Suppressor macrophage (primary cell): ENCODE measurements around the gene ENKD1.

Experiments
- DNase-seq, 4 experiments: peaks; one replicate each; pipeline ENCODE4 v3.0.0-alpha.2; 2020 to 2022

ENKD1 gene

DNA sequence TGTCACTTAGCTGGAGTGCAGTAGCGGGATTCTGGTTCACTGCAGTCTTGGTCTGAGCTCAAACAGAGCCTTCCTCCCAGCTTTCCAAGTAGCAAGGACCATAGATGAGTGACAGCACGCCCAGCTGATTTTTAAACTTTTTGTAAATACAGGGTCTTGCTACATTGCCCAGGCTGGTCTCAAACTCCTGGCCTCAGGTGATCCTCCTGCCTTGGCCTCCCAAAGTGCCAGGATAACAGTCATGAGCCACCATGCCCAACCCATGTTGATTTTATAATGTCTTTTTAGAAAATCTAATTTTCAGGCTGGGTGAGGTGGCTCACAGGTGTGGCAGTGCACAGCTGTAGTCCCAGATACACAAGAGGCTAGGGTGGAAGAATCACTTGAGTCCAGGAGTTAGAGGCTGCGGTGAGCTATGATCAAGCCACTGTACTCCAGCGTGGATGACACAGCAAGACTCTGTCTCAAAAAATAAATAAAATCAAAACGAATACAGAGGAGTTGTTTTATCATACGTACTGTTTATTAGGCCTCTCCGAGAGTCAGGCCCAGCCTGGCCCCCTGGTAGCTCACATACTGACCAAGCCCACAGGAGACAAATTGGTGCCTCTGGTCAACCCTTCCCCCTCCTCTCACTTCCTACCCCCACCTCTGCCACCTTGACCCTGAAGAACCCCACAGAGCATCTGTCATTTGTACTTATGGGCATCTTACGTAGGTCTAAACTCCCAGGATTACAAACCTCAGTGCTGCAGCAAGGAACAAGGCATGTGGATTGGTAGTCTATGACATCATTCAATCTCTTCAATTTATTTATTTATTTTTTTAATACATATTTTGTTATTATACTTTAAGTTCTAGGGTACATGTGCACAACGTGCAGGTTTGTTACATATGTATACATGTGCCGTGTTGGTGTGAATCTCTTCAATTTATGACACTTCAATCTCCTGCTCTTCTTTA lies 13.7 kb upstream of the ENKD1 start:
- no peak for DNase-seq

DNA sequence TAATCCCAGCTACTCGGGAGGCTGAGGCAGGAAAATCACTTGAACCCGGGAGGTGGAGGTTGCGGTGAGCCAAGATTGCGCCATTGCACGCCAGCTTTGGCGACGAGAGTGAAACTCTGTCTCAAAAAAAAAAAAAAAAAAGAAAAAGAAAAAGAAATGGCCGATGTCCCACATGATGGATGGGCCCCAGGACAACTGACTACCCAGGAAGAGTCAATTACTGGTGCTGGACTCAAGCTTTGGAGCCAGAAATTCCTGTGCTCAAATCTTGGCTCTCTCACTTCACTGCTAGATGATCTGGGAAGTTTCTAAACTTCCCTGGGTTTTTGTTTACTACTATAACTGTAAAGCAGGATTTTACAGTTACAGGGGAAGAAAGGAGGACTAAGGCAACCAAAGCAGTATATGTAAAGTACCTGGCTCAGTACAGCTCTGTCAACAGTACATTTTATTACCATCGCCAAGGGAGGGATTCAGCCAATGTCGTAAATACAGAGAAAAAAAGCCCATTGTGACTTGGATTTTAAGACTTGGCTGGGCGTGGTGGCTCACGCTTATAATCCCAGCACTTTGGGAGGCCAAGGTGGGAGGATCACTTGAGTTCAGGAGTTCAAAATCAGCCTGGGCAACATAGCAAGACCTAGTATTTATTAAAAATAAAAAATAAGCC lies 11.9 kb upstream of the ENKD1 start:
- no peak for DNase-seq

DNA sequence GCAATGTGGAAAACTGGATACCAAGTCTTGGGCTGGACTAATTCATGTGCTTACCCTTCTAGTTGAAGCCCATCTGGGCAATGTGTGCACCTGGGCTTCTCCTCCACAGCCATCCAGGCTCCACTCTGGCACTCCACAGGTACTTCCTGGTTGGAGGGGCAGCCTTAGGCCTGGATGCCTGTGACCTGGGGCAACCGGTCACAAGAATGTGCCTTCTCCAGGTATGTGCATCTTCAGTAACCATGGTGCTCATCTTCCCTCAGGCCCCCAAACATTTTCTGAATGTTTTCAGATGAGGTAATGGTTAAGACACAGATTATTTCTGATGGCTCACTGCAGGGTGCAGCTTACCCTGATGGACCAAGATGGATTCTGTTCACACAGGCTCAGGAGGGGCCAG lies 11.2 kb upstream of the ENKD1 start:
- no peak for DNase-seq

DNA sequence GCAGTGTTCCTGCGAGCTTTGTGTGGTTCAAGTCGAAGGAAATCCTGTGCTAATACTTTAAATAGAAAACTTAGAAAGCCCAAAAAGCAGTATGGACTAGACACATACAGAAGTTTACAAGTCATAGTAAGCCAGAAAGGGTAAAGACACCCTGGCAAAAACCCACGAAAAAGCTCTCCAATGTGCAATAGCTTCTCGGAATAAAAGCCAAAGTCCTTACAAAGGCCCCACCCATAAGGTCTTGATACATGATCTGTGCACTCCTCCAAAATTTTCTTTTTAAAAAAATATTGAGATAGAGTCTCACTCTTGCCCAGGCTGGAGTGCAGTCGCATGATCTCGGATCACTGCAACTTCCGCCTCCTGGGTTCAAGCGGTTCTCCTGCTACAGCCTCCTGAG lies 10.4 kb upstream of the ENKD1 start:
- no peak for DNase-seq

DNA sequence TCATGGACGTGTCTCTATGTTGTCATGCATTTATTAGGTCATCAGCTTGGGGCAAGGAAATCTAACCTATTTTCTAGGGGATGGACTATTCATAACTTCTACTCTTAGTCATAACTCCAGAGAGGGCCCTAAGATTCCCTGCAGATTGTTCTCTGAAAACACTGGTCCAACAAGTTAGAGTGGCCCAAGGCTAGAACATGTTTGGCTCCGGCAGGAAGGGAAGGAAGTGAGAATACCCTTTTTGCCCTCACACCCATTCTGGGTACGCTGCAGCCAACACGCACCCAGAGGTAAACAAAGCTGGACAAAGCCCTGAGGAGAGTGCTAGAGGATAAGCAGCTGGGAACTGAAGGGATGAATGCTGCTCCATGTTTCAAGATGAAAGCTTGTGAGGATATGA lies 10.0 kb upstream of the ENKD1 start:
- no peak for DNase-seq

DNA sequence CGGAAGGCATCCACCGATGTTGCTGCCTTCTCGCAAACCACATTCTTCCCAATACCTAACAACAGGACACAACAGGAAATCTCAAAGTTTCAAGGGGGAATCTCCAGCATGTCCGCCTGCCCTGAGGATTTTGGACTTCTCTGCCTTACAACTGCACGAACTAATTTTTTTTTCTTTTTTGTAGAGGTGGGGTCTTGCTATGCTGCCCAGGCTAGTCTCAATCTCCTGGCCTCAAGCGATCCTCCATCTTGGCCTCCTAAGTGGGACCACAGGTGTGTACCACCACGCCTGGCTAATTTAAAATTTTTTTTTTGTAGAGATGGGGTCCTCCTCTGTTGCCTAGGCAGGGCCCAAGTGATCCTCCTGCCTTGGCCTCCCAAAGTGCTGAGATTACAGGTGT lies 9.4 kb upstream of the ENKD1 start:
- no peak for DNase-seq

DNA sequence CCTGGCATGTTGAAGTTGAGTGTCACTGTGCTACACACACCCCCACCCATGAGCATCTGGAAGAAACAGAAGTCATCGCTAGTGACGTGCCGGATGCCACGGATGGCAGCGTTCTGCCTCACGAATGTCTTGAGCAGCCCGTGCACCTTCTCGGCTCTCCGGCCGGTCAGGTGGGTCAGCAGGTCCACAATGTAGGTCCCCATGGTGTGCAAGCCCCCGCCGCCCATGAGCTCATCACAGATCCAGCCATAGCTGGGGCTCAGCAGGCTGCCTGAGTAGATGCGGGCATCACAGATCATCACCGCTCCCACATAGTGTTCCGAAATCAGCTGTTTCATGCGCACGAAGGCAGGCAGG lies 9.0 kb upstream of the ENKD1 start:
- no peak for DNase-seq

DNA sequence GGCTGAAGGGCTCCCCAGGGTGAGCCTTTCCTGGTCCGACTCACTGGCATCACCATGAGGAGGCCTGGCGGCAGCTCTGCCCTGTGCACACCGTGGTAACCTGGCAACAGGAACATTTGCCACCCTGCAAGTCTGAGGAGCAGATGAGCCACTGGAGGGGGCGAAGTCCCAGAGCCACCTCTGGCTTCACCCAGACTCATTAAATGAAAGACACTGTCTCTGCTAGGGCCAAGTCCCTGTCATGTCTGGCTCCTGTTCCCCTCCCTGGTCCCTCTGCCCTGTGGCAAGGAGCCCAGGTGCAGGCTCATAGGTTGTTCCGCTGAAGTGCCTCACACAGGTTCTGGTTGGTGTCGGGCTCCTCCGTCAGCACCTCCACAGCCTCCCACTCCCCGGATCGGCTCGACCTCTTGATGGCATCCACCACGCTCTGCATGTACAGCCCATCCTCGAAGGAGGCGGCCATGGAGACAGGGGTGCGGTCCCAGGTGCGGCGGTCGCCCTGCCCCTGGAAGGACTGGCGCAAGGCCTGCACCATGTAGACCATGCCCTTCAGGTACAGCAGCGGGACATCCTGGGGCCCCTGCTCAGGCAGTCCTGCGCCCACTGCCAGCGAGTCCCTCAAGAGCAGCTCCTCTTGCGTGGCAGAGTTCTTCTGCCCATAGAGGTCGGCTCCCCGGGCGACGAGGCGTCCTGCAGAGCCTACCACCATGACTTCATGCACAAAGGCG lies 8.5 kb upstream of the ENKD1 start:
- DNase-seq: no peak

DNA sequence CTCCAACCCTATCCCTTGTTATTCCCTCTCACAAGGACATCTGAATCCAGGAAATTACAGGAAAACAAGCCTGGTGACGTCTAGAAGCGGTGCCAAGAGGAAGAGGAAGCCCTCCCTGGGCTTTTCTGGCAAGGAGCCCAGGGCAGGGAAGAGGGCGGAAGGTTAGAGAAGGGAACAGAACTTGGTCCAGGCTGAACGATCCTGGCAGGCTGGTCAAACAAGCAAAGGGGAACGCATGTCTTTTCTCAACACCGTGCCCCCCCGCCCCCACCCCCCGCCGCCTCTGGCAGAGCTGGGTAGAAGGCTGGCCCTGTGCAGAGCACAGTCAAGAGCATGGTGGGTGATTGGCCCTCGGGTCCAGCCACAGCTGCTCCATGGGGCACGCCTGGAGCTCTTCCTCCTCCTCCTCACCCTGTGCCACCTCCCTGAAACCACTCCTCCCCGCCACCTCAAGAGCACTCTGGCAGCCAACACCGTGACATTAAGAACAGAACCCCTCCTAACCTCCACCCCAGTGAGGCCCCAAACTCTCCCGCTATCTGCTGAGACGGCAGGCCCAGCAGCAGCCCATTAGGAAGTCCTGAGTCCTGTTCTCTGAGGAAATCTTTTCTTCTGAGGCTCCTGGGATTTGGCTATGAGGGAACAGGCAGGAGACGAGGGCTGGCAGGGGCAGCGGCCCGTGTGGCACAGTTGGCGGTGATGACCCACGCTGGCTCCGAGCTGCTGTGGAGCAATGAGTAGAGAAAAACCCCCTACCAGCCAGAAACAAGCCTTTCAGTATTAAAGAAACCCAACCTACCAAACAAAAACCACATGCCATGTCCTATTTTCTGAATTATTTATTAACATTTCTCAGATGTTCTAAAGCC lies 7.4 kb upstream of the ENKD1 start:
- peak; percentile 89 to 94 (median 93) for DNase-seq

DNA sequence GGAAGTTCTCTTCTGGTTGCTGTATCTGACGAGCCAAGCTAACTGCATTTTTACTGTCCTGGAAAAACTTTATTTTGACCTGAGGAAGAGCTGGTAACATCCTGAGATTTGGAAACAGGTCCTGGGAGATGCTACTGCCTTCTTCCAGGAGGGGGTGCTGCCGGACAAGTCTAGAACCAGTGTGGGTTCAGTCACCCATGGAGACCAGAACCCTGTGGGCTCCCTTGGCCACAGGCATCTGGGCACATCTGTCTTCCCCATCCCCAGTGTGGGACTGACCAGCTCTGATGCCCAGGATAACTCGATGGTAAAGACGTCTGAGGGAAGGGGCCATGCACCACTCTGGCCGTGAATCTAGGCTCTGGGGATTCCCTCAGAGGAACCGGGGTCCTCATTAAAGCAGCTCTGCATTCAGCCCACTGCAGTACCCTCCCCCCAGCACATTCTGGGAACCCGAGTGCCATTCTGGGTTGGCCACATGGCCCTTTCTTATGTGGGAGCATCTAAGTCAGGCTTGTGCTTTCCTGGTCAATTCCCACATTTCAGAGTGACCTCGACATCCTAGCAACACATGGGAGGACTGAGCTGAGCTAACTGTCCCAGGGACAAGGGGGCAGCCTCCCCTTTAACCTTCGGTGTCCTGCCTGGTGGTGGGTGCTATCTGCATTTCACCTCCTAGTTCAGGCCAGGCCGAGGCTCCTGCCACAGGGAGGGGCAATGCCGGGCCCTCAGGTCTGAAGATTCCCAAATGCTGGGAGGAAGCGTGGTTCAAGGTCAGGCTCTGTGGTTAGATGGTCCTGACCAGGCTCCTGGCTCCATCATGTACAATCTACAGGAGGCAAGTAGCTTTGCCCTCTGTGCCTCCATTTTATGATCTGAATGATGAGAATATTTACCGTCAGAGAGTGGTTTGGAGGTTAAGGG lies 6.5 kb upstream of the ENKD1 start:
- peak; percentile 82 to 88 (median 85) for DNase-seq

DNA sequence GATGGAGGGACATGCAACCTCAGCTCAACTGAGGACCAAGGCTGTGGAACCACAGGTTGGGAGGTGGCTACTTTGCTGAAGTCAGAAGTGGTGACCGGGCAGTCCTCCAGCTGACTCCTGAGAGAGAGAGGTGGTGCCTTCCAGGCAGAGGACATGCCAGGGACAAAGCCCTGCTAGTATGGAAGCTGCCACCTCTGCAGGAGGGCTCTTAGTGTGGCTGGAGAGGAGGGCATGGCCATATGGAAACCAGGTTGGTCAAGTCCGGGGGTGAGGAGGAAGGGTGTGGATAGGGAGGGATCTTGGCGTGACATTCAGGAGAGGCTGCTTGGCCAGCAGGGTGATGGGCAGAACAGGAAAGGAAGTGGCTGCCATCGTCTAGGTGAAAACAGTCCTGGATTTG lies 5.8 kb upstream of the ENKD1 start:
- no peak for DNase-seq

DNA sequence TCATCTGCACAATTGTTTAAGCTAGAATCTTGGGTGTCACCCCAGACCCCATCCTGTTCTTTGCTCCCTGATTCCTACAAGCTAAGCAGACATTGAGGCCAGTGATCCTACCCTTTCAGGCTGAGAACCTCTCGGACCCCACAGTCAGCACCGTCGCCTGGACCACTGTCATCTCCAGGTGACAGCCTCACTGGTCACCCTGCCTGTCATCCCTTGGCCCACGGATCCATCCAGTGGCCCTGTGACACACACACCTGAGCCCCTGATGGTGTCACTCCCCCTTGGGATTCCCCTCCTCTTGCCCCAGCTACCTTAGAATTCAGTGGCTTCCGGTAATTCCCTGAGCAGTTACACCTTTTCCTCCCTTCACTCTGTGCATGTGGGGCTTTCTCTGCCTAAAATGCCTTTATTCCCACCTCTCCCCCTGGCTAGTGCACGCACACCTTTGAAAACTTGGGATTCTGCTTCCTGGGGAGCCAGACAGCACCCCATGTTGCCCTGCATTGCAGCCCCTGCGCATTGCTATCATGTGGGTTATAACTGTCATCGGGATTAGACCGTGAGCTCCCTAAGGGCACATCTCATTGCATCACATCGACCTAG lies 3.0 kb upstream of the ENKD1 start:
- DNase-seq: no peak

DNA sequence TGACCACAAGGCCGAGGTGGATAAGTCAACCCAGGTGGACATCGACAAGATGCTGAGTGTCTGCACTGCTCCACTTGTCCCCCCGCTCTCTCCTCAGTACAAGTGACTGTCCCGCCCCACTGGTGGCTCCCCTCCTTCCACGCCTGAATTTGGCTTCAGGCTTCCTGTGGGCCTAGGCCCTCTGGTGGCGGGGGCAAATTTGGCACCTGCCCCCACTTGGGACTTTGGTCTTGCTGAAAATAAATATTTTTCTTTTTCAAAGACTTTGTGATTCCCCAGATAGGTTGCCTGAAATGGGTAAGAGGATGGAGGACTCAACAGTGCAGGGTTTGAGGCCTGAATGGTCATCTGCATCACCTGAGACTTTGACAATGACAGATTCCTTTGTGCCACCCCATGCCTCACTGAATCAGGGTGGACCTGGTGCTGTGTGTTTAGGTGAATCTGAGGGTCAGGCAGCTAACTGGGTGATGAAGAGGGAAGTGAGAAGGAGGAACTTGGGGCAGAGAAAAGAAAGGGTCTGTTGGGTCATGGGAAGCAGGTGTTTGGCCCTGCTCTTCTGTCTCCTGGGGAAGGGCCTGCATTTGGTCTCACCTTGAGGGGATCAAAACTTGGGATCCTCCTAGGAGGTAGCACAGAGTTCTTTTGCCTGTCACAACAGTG lies 2.1 kb upstream of the ENKD1 start:
- peak in 3 of 4 experiments; percentile 18 to 46 (median 27) for DNase-seq

DNA sequence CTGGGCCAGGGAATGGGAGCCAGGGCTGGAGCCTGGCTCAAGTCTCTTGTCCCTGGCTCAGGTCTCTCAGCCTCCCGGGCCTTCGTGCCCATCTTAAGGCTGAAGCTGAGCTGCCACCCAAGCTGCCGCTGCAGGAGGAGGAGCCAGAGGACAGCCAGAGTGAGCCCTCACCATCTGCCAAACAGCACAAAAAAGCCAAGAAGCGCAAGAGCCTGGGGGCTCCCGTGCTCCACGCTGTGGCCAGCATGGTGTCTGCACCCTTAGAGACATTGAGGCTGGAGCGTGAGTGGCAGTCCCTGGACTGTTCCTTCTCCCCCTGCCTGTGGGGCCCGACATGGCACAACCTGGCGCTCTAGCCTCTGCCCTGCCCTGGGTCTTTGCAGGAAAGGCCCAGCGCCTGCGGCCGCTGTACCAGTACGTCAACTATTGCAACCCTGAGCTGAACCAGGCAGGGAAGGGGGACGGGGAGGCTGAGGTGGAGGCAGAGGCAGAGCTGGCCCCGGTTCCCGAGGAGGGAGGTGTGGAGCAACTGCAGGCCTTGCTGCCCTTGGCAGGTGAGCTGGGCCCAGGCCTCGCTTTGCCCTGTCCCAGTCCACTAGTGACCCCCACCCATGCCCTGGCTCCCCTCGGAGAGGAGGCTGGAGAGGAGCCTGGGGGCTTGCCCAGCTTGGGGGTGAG lies 1.4 kb upstream of the ENKD1 start:
- peak; percentile 91 to 95 (median 93) for DNase-seq

DNA sequence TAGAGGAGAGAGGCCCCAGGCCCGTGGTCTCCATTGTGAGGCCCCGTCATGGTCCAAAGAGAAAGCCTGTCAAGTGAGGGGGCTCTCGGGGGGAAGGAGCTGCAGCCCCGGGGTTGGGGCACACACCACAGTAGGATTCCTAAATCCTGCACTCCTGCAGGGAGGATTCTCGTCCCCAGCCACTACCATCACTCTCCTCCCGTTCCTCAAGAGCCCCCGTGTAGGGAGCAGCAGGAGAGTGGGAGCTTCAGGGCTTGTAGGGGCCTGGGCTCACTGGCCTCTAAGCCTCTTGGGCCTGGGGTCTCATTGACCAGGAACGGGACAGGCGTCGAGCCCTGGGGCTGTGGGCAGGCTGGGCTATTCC lies 885 bp upstream of the ENKD1 start:
- no peak for DNase-seq

DNA sequence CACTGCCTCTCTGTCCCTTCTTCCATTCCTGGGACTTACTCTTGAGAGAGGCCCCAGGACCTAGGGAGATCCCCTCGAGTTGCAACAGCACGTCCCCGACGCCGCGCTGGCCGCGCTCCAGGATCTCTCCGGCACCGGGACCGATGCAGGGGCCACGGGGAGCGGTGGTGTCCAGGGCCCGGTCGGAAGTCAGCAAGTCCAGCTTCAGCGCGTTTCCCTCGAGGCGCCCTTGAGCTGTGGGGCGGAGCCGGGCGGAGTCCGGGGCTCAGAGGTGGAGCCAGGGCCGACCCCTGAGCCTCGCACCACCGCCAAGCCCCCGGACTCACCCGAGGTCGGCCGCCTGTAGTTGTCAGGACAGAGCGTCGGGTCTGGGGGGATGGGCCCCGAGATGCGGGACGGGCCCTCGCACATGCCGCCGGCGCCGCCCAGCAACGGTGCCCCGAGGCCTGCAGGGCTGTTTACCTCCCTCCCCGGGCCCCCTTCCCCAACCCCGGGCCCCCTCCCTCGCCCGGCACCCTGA lies 458 bp downstream of the ENKD1 start:
- peak; percentile 11 to 62 (median 44) for DNase-seq

DNA sequence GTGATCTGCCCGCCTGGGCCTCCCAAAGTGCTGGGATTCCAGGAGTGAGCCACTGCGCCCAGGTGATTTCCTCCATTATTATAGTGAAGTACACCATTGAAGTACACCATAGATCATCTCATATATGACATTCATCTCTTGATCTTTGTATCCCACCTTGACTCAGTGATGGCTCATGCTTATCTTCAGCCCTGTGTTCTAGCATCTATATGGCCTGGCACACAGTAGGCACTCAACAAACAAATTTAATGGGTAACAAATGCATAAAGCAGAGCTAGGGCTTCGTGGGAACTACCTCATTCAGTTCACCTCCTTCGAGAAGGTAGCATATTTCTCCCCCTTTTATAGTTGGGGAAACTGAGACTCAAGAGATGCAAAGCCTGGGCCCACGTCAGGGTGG lies 952 bp downstream of the ENKD1 start:
- no peak for DNase-seq

DNA sequence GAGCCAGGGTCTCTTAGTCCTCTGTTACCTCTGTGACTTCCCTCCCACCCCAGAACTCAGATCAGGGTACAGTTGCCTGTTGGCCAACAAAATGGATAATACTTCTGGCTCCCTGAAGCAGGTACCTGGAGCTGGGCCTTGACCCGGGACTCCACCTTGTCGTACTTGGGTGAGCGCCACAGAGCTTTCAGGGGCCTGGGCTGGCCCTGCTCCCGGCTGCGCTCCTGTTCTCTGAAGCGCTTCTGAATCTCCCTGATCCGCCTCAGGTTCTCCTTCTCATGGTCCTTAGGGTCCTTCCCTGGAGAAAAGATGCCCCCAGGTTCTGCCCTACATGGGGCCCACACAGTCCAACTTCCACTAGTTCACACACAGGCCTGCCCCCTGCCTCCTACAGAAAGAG lies 1.7 kb downstream of the ENKD1 start:
- no peak for DNase-seq

DNA sequence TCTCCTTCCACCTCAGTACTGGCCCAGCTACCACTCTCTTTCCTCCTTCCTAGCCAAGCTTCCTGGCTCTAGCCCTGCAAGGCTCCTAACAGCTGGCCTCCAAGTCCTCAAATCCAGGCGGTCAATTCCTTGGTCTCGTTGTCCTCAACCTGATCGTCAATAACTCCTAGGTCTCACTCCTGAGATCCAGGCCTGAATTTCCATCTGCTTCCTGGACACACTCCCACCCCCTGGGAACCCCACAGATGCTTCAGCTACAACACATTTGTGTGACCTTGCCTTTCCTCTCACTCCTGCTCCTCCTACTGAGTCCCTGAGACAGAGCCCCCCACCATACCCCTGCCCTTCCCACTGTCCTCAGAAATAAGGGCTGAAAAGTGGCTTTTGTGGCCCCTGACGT lies 2.3 kb downstream of the ENKD1 start:
- no peak for DNase-seq

DNA sequence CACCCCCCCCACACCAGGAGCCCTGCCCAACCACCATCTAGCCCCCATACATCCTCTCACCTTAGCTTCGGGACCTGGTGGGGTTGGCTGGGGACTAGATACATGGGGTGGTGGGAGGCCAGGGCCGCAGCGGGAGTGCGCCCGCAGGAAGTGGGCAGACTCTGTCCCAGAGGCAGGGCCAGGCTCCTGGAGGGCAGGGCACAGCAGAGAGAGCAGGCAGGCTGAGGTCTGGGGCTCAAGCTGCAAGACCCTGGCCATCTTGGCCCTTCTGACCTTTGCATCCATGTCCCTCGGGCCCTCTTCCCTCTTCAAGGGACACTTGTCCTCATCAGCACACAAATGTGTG lies 2.7 kb downstream of the ENKD1 start:
- DNase-seq: no peak
